ENCODE measurements around the gene PTPRU.

Gene PTPRU

DNA sequence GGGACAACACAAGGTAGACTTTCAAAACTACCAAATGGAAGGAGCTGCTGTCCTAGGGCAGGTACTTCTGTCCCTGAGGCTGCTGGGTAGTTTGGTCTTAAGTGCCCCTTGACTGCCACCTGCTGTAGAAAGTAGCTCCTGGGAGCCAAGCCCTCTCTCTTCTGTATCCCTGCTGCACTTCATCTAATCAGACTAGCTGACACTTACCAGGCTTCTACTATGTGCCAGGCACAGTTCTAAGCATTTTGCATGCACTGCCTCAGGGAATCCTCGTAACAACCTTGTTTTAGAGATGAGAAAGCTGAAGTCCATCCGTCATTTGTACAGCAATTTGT, 38.8 kb upstream of the PTPRU start:
- Histone ChIP-seq H3K4me3 (no peak overlapping the region), H3K27ac (no peak overlapping the region)
- no peak for TF ChIP-seq CTCF (IDR thresholded peaks at IDR 0.05)
- no peak for DNase-seq (ENCODE audit: low spot score)

DNA sequence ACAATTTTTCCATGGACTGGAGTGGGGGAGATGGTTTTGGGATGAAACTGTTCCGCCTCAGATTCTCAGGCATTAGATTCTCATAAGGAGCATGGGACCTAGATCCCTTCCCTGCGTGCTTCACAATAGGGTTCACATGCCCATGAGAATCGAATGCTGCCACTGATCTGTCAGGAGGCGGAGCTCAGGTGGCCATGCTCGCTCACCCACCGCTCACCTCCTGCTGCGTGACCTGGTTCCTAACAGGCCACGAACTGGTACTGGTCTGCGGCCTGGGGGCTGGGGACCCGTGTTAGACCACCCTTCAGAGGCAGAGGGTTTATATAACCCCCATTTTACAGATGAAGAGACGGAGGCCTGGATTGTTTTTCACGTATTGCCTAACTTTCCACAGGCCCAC, 38.3 kb upstream of the PTPRU start:
- H3K27ac ChIP-seq: no peak overlapping the region
- no peak overlapping the region for H3K4me3 ChIP-seq
- TF ChIP-seq CTCF (IDR thresholded peaks at IDR 0.05): no peak
- no peak for DNase-seq (ENCODE audit: low spot score)

DNA sequence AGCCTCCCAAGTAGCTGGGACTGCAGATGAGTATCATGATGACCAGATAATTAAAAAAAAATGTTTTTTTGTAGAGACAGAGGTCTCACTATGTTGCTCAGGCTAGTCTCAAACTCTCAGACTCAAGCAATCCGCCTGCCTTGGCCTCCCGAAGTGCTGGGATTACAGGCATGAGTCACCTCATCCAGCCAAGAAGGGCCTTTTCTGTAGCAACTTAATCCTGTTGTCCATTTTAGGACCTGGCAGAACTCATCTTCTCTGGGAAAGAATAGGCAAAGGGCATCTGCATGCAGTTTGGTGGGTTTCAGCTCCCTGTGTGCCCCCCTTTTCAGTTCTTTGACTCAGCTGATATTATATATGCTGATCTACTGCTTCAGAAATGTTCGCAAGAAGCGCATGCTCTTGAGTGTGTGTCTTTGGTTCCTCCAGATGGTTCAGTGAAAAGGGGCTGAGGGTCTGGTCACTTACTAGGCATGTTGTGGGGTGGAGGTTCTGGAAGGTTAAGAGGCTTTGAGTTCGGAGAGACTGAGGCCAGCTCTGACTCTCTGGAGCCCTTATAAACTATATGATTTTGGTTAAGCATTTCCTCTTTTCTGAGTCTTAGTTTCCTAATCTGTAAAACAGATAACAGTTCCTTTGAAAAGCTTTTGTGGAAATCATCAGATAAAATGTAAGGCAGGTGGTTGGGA, 35.3 kb upstream of the PTPRU start:
- no peak overlapping the region for H3K4me3 ChIP-seq
- no peak for TF ChIP-seq CTCF (IDR thresholded peaks at IDR 0.05)
- H3K27ac ChIP-seq: no peak overlapping the region
- DNase-seq (ENCODE audit: low spot score): no peak

GRCh38 chr1:29201595-29202051, 34.7 kb upstream of the PTPRU start:
- H3K4me3 ChIP-seq: no peak overlapping the region
- peak overlapping the region; percentile 34 to 86 for H3K27ac ChIP-seq
- no peak for DNase-seq (ENCODE audit: low spot score)
- no peak for TF ChIP-seq CTCF (IDR thresholded peaks at IDR 0.05)

DNA sequence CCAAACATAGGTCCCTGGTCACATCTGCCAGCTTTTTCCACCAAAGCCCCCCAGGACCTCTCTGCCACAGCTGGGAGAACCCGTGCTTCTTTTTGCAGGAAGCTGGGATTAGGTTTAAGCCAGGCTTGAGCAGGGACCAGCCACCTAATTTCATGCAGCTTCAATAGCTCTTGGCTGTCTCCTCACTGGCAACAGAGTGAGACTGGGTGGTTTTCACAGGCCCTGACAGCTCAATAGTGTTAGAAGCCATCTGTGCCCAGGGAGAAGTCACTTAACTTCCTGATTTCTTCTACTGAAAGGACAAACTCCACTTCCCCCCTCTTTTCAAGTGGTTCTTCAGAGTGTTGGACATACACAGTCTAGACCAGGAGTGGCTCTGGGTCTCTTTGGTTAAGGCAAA, 34.3 kb upstream of the PTPRU start:
- Histone ChIP-seq H3K4me3 (no peak overlapping the region), H3K27ac (peak overlapping the region; percentile 34 to 86)
- no peak for TF ChIP-seq CTCF (IDR thresholded peaks at IDR 0.05)
- DNase-seq (ENCODE audit: low spot score): no peak

GRCh38 chr1:29202584-29203340, 33.6 kb upstream of the PTPRU start:
- Histone ChIP-seq H3K27ac (peak overlapping the region; percentile 34 to 86), H3K4me3 (no peak overlapping the region)
- TF ChIP-seq CTCF (IDR thresholded peaks at IDR 0.05): peak; percentile 87
- peak; percentile 93 for DNase-seq (ENCODE audit: low spot score)

GRCh38 chr1:29208442-29208841, 27.9 kb upstream of the PTPRU start:
- no peak for TF ChIP-seq CTCF (IDR thresholded peaks at IDR 0.05)
- no peak for DNase-seq (ENCODE audit: low spot score)
- H3K27ac ChIP-seq: no peak overlapping the region
- no peak overlapping the region for H3K4me3 ChIP-seq

All from coronary artery (tissue), 2 donors.